GM21825 (cell line): ENCODE results near the gene ADAMTS16.

Source experiments
- ATAC-seq: cut with Tn5 transposase; IDR thresholded peaks from one replicate; pipeline ENCODE4 v1.9.1; 2021; ENCODE audit warnings: mild to moderate bottlenecking, moderate library complexity; ENCODE audit not compliant: unreplicated experiment

Gene ADAMTS16

DNA sequence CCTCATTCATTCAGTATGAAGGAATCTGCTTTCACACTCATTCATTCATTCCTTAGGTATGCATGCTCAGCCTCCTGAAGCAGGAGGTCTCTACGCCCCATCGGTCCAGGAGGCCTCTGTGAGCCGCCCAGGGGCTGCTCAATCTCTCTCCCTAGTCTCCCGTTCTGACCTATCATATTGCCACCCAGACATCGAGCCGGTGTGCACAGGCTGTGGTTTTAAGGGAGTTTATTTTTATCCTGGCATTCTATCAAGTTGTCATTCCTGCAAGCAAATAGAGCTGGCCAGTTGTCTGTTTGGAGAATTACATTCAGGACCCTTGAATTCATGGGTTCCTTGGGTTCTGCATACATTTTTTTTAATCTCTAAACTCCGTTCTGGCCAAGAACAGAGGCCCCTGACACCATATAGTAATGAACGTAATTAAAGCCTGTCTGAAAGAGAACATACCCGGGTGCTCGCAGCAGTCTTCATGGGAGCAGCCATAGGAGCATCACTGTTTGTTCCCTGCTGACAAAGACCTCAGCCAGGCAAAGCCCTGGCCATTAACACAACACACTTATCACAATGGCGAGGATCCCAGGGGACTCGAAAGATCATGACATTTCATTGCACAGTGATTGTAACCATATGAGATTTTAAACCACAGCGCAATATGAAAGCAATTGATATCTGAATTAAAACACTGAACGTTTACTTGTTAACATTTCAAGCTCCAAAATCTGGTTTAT lies 80.9 kb downstream of the ADAMTS16 start:
- ATAC-seq: no peak

DNA sequence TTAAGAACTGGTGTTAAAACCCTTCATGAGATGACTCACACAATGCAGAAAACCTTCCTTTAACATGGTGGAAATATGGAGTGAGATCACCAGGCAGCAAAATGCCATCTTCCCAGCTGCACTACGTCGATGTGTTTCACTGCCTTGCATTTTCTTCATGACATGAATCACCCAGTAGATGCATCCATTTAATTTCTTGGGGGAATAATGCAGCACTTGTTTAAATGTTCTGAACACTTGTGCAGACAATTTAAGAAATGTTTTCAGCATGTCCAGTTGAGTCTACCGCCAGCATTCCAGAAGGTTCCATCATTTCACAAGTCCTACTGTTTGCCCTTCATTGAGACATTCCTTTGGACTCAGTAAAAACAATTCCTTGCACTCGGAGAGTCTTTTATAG lies 81.6 kb downstream of the ADAMTS16 start:
- ATAC-seq: no peak

DNA sequence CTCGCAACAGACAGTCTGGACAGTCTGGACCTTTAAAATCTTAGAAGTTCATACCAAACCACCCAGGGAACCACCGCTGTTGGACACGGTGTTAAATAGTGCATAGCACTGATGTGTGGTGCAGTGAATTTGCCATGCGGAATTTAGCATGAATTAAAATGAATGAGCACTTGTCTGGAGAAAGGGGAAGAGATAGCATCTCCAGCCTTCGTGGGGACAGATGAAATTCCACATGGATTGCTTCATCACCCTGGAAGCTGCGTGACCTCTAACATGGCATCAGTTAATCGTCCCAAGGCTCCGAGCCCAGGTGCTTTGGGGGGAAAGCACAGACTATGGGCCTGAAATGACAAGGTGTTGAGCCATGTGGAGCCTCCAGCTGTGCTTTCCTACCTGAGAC lies 91.4 kb downstream of the ADAMTS16 start:
- no peak for ATAC-seq

DNA sequence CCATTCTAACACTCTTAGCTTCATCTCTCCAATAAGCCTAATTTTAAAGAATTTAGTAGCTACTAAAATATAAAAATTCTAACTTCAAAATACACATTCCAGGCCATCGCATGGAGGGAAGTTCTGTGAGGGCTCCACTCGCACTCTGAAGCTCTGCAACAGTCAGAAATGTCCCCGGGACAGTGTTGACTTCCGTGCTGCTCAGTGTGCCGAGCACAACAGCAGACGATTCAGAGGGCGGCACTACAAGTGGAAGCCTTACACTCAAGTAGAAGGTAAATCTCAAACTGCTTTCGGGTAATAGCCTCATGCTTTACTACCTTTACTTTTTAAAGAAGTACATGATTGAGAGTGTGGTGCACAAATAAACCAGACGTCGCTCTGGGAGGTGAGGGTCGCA lies 94.8 kb downstream of the ADAMTS16 start:
- no peak for ATAC-seq

DNA sequence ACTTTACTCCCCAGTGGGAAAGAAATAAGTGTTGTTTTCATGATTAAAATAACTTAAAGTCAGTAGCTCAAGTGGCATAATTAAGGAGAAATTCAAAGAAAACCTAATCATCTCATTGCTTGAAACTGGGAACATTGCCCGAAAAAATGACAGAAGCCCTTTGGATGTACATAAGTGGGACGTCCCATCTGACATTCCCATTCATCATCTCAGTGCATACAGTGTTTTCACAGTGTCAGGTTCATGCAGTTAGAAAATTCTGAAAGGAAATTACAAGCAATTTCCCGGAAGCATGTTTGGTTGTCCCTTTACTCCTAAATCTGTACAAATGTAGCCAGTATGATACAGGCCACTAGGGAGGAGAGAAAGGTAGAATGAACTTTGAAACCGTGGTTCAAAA lies 95.6 kb downstream of the ADAMTS16 start:
- ATAC-seq: no peak

DNA sequence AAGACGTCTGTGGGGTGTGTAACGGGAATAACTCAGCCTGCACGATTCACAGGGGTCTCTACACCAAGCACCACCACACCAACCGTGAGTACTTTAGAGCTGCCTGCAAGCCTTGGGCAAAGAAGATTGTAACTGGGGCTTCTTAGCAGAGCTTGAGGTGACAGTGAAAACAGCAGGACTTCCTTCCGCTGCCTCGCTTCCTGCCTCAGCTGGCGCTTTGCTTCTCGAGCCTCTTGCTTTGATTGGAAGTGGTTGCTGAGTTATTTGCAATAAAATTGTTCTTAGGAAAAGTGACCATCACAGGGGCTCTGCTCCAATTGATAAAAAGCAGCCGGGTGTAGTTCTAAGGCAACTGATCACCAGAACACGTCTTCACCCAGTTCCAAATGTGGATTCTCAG lies 99.1 kb downstream of the ADAMTS16 start:
- ATAC-seq: no peak

DNA sequence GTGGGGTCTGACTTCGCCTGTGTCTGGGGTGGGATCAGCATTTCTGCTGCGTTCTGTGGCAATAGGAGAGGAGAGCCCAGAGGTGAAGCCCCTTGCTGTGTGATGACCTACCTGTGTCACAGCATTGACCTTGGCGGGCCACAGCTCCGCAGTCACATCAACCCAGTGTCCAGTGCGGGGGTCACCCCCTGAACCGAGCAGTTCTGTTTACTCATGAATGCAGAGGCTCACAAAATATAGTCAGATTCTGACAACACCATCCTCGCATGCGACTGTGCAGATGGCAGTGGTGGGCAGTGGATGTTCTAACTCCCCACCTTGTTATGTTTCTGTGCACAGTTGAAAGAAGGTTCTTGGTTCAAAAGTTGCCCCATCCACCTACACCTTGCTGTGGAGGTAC lies 100.1 kb downstream of the ADAMTS16 start:
- ATAC-seq: no peak

DNA sequence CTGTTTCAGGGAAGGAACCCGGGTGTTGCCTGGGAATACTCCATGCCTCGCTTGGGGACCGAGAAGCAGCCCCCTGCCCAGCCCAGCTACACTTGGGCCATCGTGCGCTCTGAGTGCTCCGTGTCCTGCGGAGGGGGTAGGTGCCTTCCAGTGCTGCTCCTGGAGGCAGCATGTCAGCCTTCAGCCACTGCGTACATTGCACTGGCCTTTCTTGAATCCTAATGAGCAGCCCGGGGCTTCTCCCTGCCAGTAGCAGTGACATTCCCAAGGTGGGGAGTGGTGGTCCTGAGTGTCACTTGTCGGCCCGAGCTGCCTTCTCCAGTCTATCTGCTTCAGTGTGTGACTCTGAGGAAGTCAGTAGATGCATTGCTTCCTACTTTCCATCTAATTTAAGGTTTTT lies 101.9 kb downstream of the ADAMTS16 start:
- no peak for ATAC-seq

DNA sequence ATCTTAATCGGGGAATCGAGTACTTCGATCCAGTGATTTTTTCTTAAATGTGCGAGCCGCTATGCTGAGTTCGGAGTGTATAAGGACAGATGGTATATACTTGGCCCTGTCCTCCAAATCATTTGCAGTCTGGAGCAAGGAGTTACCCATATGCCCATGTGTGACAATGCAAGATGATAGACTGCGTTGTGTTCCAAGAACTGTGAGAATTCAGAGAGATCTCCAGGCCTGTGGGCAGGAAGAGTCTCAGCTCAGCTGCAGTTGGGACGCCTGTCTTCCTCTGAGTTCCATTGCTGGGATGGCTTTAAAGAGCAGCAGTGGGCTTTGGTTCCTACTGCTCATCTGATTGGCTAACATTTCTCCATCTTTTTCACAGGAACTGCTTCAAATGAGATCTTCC lies 106.6 kb downstream of the ADAMTS16 start:
- no peak for ATAC-seq

DNA sequence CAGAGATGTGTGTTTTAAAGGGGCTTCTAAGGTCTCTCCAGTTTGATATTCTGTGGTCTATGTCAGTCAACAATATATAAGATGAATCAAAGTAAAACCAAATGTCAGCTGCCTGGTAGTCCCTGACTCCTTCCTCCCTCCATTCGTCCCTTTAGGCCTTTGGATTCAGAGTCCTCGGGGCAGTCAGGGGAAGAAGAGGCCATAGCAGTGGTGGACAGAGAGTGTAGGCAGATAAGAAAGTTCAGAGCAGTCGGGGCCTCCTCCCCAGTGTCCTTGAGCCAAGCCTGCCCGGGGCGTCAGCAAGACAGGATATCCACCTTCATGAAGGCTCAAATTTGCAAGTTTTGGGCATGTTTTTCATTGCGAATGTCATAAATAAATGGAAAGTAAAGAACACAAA lies 110.6 kb downstream of the ADAMTS16 start:
- ATAC-seq: no peak

DNA sequence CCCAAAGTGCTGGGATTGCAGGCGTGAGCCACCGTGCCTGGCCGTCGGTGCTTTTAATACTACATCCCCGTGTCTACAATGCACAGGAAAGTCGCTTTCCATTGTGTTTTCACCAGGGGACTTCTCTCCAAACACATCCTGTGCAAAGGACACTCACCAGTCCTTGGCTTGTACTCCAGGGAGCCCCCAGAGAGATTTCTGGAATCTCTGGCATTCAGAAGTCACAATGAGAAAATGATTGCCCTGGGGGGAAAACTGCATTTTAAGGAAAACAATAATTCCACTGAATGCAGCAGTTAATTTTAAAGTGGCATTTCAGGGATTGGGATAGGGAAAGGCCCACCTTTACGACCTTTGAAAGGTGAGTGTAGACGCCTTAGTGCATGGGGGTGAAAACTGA lies 112.0 kb downstream of the ADAMTS16 start:
- no peak for ATAC-seq

DNA sequence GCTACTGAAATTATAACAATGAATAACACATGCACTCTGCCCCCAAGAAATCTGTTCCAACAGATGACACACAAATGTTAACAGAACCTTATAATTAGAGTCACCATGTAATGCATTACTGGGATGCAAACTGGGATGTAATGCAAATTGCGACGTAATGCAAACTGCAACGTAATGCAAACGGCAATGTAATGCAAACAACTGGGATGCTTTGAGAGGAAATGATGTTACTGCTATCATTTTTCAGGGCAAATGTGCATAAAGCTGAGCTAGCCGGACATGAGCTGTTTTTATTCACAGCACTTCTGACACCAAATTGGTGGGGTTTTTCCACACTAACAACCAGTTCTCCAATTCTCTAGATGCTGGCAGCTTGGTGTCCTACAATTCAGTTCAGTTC lies 117.2 kb downstream of the ADAMTS16 start:
- no peak for ATAC-seq

DNA sequence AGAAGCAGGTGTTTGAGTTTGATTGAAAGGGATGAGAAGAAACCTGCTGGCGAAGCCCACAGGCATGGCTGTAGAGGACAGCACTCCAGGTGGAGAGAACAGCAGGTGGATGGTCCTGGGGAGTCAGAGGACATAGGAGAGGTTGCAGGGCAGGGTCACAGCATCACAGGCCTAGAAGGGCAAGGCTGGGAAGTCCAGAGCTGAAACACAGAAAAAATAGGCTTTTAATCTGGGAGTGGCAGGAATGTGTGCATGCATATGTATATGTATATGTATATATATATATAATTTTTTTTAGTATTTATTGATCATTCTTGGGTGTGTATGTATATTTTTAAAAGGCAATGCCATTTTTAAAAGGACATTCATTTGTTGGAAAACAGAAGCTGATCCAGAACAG lies 118.4 kb downstream of the ADAMTS16 start:
- ATAC-seq: no peak

DNA sequence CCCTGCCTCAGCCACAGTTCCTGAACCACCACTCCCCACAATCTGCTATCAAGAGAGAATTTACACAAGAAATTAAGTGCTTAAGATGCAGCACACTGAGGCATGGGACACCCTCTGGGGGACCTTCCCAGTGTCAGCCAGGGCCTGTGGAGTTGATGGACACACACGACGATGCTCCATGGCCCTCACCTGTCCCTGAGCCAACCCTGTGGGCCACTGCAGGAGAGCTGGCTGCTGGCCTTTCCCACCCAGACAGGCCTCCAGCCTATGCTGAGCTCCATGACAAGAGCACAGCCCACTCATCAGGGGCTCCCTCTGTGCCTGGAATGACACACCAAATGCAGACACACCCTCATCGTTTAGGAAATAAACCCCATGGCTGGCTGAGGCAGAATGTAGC lies 124.6 kb downstream of the ADAMTS16 start:
- ATAC-seq: no peak

DNA sequence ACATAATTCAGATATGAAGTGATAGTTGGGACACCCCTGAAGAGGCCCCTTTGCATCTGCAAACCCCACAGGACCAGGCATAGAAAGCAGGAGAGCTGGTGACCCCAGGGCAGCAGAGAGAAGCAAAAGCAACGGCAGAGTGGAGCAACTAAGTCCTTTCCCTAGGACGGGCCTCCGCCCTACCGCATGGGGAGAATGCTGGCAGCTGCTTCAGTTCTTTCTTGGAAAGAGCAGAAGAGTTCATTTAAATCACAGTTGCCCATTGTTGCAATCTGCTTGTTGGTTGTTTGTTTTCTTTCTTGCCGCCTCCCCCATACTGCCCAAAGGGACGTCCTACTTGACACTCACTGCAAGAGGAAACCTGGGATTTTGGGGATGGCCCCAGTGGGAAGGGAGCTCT lies 126.2 kb downstream of the ADAMTS16 start:
- ATAC-seq: no peak

DNA sequence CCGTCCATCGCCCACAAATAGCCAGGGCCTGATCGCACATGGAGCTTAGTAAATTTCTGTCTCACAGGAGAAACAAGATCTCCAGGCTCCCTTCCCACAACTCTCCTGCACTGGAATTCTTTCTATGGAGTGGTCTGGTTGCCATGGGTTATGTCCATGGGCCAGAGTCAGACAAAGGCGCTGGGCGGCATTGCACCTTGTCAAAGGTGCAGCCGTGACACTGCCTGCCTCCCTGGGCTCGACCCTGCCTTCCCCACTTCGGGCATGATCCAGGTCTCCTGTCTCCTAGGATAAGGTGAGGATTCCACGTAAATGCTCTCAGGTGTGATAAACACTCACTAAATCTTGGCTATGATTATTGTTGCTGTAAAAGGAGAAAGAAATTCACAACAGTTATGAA lies 130.0 kb downstream of the ADAMTS16 start:
- ATAC-seq: no peak

DNA sequence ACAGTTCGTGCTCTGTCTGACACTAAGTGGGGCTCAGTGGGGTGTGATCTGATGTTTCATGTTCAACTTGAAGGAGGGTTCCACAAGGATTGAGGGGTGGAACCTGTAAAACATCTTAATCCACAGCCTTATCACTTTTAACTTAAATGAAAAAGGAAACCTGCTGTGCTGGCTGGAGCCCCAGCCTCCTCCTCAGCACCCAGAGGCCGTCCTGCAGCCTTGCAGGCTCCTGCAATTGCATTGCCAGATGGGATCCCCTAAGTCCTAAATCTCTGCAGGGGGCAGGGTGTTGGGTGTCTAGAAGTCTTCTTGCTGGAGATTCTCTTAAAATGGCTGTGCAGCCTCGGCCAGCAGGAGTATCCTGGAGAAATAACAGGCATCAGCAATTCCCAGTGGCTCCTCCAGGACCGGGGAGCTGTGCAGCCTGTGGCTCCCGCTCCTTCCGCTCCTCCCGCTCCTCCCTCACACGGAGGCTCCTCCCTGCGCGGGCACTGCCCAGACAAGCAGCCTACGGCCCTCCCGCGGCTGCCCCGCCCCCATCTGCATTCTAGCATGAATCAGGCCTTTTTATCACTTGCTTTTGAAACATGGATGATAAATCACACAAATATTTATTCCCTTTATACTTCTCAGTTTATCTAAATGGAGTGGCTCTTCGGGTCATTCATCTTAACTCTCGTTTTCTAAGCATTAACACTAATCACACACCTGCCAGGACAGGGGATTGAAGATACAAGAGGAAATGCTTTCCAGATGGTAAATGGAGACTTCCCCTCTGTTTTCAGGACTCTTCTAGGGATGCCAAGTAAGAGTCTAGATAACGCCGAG lies 131.0 kb downstream of the ADAMTS16 start:
- no peak for ATAC-seq

DNA sequence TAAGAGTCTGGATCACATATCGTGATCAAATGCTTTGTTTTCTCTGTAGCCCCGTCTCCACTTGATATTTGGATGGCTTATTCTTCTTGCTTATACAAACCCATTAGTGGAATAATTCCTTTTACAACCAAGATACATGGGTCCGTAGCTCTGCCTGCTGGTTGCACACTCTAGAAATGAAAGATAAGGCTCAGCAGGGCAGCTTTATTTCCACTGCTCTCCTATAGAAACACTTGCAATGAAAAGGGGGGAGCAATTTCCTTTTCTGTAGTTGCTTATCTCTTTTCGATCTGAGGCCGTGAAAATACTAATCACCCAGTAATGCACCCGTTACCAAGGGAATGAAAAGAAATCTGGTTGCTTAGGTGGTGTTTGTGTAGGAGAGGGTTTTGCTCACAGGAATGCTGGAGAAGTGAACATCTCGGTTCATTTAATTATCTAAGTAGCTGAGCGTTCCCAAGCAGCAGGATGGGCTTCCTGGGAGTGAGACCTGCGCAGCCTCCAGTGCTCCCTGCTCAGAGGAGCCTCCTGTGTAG lies 131.7 kb downstream of the ADAMTS16 start:
- ATAC-seq: no peak

DNA sequence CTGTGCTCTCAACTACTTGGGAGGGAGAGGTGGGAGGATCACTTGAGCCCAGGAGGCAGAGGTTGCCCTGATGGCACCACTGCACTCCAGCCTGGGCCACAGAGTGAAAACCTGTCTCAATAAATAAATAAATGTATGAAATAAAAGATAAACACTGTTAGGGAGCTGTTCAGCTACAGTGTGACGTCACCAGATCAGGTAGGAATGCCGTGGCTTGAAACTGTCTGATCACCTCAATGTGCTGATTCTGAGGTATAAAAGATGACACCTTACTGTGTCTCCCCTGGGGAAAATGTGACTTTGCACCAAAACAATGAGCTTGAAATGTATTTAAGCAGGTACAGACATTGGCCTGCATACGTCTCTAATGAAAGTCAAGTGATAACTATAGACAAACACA lies 133.3 kb downstream of the ADAMTS16 start:
- ATAC-seq: no peak

DNA sequence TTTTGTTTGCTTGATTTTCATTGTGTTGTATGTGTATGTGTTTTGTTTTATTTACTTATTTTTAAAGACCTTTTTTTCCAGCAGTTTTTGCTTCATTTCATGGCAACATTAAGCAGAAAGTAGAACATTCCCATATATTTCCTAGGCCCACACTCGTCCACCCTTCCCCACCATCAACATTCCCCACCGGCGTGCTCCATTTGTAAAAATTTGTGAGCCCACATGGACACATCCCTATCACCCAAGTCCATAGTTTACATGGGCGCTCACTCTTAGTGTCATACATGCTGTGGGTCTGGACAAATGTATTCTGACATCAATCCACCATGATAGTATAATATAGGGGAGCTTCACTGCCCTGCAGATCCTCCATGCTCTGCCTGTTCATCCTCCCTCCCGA lies 133.8 kb downstream of the ADAMTS16 start:
- no peak for ATAC-seq

DNA sequence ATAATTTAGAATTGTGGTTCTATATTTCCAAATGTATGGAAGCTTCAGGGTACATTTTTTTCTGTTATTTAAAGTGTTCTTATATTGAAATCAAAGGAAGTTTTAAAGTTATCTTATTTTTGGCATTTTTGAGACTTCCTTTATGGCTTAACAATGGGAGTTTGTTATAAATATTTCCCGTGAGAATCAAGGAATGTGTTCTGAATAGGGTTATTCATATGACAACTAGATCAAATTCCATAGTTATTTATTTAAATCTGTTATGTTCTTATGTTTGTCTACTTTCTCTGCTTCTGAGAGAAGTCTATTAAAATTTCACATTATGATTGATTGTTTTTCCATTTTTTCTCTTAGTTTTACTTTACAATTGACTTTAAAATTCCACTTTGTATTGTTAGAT lies 135.1 kb downstream of the ADAMTS16 start:
- ATAC-seq: no peak

DNA sequence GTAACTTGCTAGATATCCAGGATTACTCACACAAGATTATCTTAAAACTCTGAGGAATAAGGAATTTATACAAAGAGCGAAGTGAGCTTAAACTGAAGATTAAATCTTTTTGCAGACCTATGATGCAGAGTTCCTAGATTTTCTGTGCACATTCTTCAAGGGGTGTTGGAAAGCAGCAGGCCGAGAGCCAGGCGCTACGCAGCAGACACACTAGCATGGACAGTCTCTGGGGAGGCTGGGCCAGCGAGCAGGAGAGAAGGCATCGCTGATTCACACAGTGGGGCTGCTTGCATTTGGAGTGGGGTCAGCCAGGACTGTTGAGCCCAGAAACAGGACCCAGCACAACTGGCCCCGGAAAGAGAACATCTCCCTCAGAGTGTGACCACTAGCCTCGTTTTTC lies 136.3 kb downstream of the ADAMTS16 start:
- no peak for ATAC-seq
